Hindlimb muscle (tissue), 1 donor: Measurements from ENCODE around the gene TGM3. TPM values are rescaled to one million over a fixed set of nuclear protein-coding genes. Genes with fewer than 3 reads are reported as not detected.

Experiments
- DNase-seq: peaks from one replicate; pipeline ENCODE4 v3.0.0-alpha.2; 2013
- polyA plus RNA-seq: library from polyadenylated mRNA; unstranded; fragments of 120-200 nt; gene quantifications from one replicate; pipeline ENCODE4 v1.2.1, GENCODE V29; 2013; ENCODE audit not compliant: insufficient read length

The TGM3 gene
- polyA plus RNA-seq, 1 donor, result 0.61 TPM

DNA sequence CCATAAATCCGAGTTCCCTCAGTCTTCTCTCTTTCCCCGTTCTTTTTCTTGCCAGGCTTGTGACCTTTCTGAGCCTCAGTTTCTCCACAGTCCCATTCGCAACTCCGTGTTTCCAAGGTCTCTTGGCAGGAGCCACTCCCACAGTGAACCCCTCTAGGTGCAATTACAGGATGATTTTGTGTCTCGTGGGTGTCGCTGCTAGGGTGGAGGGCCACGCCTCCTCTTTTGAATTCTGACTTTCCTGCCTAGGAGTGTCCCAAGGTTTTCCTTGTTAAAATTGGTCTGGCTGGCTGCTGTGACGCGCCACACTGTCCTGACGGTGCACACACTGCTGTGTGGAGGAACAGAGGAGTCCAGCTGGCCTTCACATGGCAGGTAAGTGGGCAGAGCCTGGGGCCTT is 84.8 kb downstream of the TGM3 start, which contains the start of gene TGM6:
Gene TGM6, plus strand, starts transcription at position 301 of the 400 bp plus-strand sequence. Its CDS starts 68 bp downstream, at position 369.
- DNase-seq, result no peak

DNA sequence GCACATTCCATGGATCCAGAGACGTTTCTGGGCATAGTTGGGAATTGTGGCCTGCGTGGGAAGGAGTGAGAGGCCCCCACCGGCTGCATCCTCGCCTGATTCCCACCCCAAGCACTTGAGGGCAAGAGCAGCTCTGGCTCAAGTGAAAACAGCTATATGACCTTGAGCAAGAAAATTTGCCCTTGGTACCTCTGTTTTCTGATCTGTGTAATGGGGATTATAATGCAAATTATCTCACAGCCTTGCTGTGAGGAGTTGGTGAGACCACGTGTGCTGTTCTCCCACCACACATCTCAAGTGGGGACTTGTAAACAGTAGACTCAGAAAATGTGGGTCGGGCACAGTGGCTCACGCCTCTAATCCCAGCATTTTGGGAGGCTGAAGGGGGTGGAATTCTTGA is 85.5 kb downstream of the TGM3 start:
- DNase-seq, result no peak

DNA sequence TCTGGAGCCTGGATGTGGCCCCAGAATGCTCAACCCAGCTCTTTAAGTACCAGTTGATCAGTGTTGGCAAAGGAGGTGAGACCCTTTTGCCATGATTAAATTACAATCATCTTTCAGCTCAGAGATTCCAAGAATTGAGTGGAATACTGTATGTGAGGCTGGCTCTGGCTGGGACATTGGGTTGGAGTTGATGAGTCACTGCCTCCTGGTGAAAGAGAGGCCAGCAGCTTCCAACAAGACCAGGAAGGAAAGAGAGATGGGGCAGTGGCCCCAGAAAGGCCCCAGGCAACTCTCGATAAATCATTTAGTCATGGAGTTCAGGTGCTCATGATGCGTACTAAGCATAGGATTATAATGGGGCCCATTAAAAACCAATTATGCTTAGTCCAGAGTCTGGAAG is 87.0 kb downstream of the TGM3 start:
- DNase-seq, result no peak

DNA sequence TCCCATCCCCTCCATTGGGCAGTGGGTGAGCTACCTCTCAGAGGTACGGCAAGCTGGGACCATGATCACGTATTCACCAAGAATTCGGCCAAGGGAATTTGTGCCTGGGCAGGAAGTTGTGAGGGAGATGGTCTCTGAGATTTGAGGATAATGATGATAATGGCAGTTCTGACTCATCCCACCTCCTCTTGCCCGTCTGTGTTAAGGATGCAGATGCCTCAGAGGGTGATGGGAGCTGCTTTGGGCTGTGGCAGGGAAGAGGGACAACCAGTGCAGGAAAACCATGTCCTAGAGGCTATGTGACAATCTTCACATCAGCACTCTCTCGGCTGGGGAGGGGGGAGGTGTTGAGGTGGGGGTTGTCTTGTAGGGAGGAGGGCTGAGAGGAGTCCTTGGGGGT is 89.2 kb downstream of the TGM3 start:
- DNase-seq, result no peak

DNA sequence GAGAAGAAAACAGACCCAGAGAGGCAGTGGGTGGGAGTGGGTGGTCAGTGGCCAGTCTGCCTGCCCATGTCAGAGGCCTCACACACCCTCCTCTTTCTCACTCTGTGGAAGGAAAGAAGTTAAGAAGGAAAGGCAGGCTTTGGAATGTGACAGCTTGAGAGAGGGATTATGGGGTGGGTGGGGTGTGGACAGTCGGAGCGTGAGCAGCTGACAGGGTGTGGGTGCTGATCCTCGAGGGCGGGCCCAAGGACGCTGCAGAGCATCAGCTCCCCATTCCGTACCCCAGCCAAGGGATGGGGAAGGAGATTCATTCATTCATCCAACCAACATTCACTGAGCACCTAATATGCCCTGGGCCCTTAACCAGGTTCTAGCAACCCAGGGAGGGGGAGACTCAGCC is 89.7 kb downstream of the TGM3 start:
- no peak for DNase-seq

DNA sequence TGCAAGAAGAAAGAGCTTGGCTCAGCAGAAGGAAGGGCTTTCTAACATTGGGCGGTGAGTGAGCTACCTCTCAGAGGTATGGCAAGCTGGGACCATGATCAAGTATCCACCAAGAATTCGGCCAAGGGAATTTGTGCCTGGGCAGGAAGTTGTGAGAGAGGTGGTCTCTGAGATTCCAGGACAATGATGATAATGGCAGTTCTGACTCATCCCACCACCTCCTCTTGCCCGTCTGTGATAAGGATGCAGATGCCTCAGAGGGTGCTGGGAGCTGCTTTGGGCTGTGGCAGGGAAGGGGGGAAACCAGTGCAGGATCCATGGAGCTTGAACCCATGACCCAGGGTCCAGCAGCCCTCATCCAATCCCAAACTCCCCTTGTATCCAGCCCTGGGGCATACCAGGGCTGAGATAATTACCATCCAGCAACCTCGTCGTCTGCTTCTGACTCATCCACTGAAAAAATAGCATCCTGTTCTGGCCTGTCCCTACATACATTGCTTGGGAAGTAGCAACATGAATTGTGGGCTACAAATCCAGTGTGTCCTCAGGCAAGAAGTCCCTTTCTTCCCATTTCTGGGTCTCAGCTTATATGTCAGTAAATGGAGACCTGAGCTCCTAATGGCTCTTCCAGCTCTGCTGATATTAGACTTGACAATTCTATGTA is 90.8 kb downstream of the TGM3 start:
- no peak for DNase-seq

DNA sequence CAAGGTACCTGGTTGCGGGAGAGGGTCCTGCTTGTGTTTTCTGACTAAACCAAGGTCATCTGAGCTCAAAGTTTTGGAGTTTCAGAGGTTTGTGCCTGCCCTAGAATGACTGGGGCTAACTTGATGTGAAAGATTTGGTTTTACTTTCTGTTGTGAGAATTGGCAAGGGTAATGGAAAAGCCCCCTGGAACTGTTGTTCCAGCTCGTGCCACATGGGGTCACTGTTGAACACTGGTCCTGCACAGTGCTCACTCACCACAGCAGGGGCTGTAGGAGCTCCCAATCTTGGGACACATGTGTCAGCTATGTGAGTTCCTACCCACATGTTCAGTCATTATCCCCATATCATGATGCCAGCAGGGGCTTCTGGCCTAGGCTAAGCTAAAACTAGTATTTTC is 91.4 kb downstream of the TGM3 start:
- DNase-seq, result no peak

DNA sequence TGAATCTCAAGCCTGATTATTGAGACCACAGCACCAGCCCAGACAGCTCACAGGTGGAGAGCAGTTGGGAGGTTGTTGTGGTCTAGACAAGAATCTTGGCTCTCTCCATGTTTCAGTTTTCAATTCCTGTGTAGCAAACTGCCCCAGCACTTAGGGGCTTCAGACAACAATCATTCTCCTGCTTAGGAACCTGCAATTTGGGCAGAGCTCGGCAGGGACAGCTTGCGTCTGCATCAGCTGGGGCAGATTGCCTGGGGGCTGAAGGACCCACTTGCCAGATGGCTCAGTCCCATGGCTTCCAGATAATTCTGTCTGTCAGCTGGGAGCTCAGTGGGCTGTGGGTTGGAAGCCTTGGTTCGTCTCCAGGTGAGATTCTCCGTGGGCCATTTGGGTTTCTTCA is 91.8 kb downstream of the TGM3 start:
- no peak for DNase-seq

Other genes with a start within 250 kb of the TGM3 start
- gene STK35, start 194.2 kb upstream of the TGM3 start, polyA plus RNA-seq, result 8.4 TPM
- gene TGM6, start 84.9 kb downstream of the TGM3 start, polyA plus RNA-seq, result not detected
- 94.4 TPM for gene SNRPB, start 174.8 kb downstream of the TGM3 start, polyA plus RNA-seq
- 8.4 TPM for gene ZNF343, start 212.9 kb downstream of the TGM3 start, polyA plus RNA-seq
- 0.13 TPM for gene TMC2, start 240.6 kb downstream of the TGM3 start, polyA plus RNA-seq